ACHN (cell line): ENCODE results near the gene DHDH.

Experiments
- DNase-seq: peaks from one replicate; pipeline ENCODE4 v3.0.0-alpha.2; 2015
- in situ Hi-C: cut with HindIII; loops from 2 replicates; pipeline ENCODE4 v1.10.0; 2017; ENCODE audit warnings: low sequenced_read_pairs, low pct_ligation_motif_present, low pct_unique_long_range_greater_than_20kb

The DHDH gene

DNA sequence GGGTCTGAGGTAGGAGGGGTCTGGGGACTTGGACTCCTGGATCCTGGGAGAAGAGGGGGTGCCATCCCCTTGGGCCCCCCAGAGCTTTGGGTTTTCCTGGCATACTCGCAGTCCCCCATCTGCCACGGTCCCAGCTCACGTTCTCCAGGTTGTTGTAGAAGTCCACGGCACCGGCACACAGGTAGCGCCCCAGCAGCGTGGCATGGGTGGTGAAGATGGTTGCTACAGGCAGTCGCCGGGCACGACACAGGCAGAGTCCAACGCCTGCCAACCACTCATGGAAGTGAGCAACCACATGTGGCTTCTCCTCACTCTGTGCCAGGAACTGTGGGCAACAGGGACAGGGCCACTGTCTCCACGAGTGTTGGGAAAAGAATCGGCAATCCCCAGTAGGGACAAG, 52.2 kb downstream of the DHDH start:
- DNase-seq: no peak
- in situ Hi-C loops: no loop called here

GRCh38 chr19:48986211-48986610, 52.7 kb downstream of the DHDH start:
- in situ Hi-C loops: no loop called here
- no peak for DNase-seq

DNA sequence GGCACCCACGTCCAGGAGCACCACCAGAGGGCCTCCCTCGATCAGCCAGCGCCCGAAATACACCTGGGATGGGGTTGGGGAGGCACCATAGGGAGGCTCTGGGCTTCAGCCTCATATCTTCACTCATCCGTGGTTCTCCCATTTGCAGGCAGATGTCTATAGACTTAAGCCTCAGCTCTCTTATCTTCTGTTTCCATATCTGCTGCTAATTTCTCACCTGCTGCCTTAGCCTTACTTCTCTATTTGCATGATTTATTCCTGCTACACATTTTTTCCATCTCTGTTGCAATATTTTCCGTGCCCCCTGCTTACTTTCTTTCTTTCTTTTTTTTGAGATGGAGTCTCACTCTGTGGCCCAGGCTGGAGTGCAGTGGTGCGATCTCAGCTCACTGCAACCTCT, 53.8 kb downstream of the DHDH start:
- in situ Hi-C loops: no loop called here
- DNase-seq: no peak

DNA sequence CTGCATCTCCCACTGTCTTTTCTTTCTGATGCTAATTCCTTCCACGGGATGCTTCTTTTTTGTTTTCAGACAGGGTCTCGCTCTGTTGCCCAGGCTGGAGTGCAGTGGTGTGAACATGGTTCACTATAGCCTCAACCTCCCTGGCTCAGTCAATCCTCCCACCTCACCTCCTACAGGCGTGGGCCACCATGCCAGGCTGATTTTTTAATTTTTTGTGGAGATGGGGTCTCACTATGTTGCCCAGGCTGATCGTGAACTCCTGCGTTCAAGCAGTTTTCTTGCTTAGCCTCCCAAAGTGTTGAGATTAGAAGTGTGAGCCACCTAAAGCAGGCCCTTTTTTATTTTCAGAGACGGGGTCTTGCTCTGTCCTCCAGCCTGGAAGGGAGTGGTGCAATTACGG, 54.8 kb downstream of the DHDH start:
- in situ Hi-C loops: no loop called here
- no peak for DNase-seq

DNA sequence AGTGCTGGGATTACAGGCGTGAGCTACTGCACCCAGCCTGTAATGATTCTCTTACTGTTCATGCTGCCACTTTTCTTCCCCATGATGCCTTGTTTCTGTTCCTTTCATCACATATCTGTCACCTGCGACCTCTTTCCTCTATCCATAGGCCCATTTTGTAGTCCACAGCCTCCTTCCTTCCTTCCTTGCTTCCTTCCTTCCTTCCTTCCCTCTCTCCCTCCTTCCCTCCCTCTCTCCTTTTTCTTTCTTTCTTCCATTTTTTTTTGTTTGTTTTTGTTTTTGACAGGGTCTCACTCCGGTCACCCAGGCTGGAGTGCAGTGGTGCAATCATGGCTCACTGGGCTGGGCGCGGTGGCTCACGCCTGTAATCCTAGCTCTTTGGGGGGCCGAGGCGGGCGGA, 55.4 kb downstream of the DHDH start:
- in situ Hi-C loops: no loop called here
- DNase-seq: no peak

GRCh38 chr19:48989701-48990291, 56.3 kb downstream of the DHDH start:
- in situ Hi-C loops: no loop called here
- DNase-seq: no peak

- DNase-seq: no peak
Observed at GRCh38 chr19:48990400-48990799, 56.9 kb downstream of the DHDH start.

DNA sequence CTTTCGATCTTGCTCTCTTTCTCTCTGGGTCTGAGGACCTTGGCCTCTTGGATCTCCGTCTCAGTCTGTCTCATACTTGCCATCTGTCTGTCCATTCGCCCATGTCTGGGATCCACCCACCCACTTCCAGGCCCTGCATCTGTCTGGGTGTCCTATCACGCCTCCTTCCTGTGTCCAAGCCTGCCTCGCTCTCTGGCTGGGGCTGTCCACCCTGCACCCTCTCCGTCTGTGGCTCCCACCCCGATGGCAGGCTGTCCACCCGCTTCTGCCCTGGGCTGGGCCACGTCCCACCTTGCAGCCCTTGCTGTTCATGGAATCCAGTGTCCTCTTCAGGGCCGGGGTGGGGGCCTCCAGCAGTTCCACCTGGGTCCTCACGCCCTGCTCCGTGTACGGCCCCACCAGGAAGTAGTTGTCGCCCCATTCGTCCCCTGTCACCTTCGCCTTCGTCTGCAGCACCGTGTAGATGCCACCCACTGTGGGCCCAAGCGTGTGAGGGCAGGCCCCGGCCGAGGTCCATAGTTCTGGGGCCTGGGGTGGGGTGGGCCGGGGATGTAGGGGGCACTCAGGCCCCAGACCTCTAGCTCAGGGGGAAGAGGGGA, 57.6 kb downstream of the DHDH start:
- no peak for DNase-seq
- in situ Hi-C loops: no loop called here

More at GRCh38 chr19:48990400-48990799, 56.9 kb downstream of the DHDH start:
- in situ Hi-C loops: no loop called here

- in situ Hi-C loops: no loop called here
- DNase-seq: peak; percentile 65
Observed at GRCh38 chr19:48991873-48992580, 58.5 kb downstream of the DHDH start.

GRCh38 chr19:48992581-48993174, 59.2 kb downstream of the DHDH start:
- peak; percentile 14 for DNase-seq
- in situ Hi-C loops: no loop called here

DNA sequence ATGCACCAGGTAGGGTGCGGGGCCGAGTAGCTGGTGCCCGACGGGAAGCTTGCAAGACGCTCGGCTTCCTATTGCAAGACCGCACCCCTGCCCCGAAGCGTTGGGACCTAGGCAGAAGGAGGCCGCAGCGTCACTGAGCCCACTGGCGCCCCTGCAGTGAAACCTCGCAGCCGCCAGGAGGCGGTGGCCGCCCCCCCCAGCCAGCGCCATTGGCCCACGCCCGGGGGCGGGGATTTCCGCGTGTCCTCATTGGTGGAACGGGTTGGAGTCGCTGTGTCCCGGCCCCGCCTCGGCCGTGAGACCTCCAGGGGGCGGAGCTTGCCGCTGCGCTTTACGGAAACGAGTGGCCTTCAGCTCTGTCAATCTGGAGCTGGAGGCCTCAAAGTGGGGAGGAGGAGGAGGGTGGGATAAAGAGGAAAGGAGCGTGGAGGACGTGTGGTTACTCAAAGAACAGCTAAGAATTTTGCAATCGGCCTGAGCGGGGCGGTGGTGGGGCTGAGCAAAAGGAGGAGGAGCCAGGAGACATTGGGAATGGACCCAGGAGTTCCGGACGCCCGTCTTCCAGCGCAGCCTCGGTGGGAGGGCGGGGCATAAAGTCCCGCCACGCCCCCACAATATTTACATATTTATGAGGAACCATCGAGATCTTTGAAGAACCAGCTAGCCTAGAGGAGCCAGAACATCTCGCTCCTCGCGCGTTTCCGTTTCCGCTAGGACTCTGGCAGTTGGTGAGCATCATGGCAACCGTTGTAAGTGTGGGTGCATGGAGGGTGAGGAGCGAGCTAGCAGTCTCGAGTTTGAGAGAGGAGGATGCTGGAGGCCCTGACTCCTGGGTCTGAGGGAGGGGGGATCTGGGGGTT, 59.9 kb downstream of the DHDH start, which contains the start of the genes GYS1 and RUVBL2:
GYS1 (minus strand) TSS at position 135 of the 860 bp plus-strand sequence. CDS start 197 bp downstream, outside the sequence.
RUVBL2 (plus strand) TSS at position 713 of the 860 bp plus-strand sequence; CDS start at position 738, 25 bp downstream.
- in situ Hi-C loops: no loop called here
- DNase-seq: peak; percentile 98

DNA sequence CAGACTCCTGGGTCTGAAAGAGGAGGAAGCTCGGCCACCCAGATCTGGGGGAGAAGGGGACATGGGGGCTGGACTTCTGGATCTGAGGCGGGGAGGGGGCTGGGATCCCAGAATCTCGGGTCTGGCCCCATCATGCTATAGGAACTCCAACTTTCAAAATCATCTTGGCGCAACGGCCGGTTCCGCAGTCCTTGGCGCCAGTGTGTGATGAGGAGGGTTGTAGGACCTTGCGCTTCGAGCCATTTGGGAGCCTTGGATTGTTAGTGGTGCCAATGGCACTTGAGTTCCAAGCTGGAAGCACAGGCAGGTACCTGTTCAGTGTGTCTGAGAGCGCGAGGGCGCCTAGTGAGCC, 60.5 kb downstream of the DHDH start:
- no peak for DNase-seq
- in situ Hi-C loops: no loop called here
